Motor neuron (in vitro differentiated cells): Measurements from ENCODE around the gene MORF4L1. TPM values are rescaled to one million over a fixed set of nuclear protein-coding genes. Genes with fewer than 3 reads are reported as not detected.
"Not testable (repeated sequence)": the region's sequence is repeated elsewhere in the genome, so short reads cannot be mapped to it uniquely, and the experiment has no call there.

Experiments used
- ATAC-seq, 8 experiments: fragments of 200-7000 bp; cut with Tn5 transposase; replicated peaks in 6 of 8; 2 replicates each; pipeline ENCODE4 v1.8.0; 2021; ENCODE audit warnings: mild to moderate bottlenecking in 8 of 8, moderate library complexity in 8 of 8
- H3K27ac ChIP-seq, 2 donors: fragments of 250-450 bp; sonication (Bioruptor Pico); 2 replicates each; pipeline ENCODE4 v1.9.0; 2021; ENCODE audit warnings: antibody characterized with exemption in 2 of 2, mild to moderate bottlenecking in 2 of 2, moderate library complexity in 1 of 2
- H3K4me1 ChIP-seq, 2 donors: fragments of 250-450 bp; sonication (Bioruptor Pico); replicated peaks in 1 of 2; 2 replicates each; pipeline ENCODE4 v1.6.1; 2021; ENCODE audit warnings: antibody characterized with exemption in 2 of 2, mild to moderate bottlenecking in 2 of 2, moderate library complexity in 1 of 2
- H3K4me3 ChIP-seq, 5 donors: fragments of 250-450 bp; sonication (Bioruptor Pico); 2 replicates each; pipeline ENCODE4 v1.9.0; 2021; ENCODE audit warnings: antibody characterized with exemption in 5 of 5, mild to moderate bottlenecking in 5 of 5, moderate library complexity in 4 of 5
- WGBS, 10 experiments: fragments of 450-650 bp; shearing (Covaris generic); methylation state at CpG; one replicate each; pipeline ENCODE4 v1.0.0; 2022; 5-methylcytosine and 5-hydroxymethylcytosine counted together
- in situ Hi-C, 9 experiments: fragments of 400-800 bp; cut with MboI; loops; one replicate each; pipeline ENCODE4 v1.15.0; 2021; ENCODE audit warnings: low sequenced_read_pairs in 9 of 9, low pct_unique_long_range_greater_than_20kb in 2 of 9; ENCODE audit not compliant: unreplicated experiment in 9 of 9
- total RNA-seq, 8 experiments: library from RNA; unstranded; fragments of 300-600 nt; gene quantifications; 2 replicates each; pipeline versions ENCODE4 v1.2.3 to v1.2.4, GENCODE V29; 2022

The MORF4L1 gene, protein sequence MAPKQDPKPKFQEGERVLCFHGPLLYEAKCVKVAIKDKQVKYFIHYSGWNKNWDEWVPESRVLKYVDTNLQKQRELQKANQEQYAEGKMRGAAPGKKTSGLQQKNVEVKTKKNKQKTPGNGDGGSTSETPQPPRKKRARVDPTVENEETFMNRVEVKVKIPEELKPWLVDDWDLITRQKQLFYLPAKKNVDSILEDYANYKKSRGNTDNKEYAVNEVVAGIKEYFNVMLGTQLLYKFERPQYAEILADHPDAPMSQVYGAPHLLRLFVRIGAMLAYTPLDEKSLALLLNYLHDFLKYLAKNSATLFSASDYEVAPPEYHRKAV
- total RNA-seq, result 100 to 1,000 TPM; 249 to 703 (median 445) TPM

DNA sequence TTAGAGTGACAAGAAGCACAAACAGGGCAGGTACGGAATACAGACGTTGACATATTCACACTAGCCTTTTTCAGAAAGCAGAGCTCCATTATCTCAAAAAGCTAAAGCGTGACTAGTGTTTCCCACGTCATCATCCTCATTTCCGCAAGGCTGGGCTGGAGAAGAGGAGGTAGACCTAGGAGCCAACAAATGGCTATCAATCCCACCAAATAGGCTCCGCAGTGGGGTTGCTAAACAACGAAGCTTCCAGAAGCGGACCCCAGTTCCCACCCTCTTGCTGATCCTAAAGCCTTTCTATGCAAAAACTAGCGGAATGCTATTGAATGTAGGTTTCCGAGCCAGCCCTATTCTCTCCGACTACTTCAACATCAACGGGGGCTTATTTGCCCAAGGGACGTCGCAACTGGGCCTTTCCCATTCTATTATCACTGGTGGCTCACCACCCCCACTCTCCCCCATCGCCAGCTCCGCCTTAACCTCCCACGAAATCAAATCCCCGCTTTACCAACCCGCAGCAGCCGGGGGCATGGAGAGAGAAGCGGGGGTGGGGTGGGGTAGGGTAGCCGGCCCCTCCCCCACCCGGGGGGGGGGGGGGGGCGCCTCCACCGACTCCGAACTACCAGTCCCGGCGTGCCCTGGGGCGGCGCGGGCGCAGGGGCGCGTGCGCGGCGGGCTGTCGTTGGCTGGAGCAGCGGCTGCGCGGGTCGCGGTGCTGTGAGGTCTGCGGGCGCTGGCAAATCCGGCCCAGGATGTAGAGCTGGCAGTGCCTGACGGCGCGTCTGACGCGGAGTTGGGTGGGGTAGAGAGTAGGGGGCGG lies at the start of gene MORF4L1:
MORF4L1 (plus strand) TSS at position 736 of the 817 bp plus-strand sequence. CDS start 128 bp downstream, outside the sequence.
- Histone ChIP-seq H3K4me3 (peak within 1 kb of the TSS; percentile 90 to 98 (median 93)), H3K27ac (peak within 1 kb of the TSS; percentile 100), H3K4me1 (peaks cover 7 to 18% of the 10 kb centered on the region in 2 donors)
- 0 to 81% (median 45%) methylated on average over 1 to 10 of the region's 52 CpGs for WGBS, 10 experiments
- peak; percentile 72 to 94 (median 90) for ATAC-seq
- in situ Hi-C loops, result no loop called here

DNA sequence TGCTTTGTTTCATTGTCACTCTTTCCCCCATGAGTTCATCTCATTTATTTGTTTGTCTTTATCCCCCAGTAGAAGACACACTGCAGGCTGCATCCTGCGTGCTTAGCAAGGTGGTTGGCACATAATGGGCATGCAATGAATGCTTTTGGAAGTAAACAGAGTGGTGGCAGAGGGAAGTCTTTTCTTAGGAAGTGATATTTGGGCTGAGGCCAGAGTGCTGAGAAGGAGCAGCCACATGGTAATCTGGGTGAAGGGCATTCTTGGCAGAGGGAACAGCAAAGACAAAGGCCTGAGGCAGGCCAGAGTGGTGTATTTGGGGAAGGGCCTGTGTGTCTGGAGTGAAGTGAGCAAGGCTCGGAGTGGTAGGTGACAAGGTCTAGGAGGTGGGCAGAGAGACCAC lies 43.8 kb upstream of the MORF4L1 start:
- in situ Hi-C loops, result no loop called here
- WGBS, 10 experiments, result 71 to 100% (median 94%) methylated on average over 1 to 2 of the region's 2 CpGs; no CpG with 5 or more reads in 5 of the 10 experiments
- ATAC-seq, result peak in 1 of 8 experiments; percentile 47
- Histone ChIP-seq H3K4me3 (no peak overlapping the region), H3K4me1 (peaks cover 4 to 8% of the 10 kb centered on the region in 2 donors), H3K27ac (no peak overlapping the region)

- WGBS, 10 experiments, result 71 to 93% (median 86%) methylated on average over 5 to 20 of the region's 52 CpGs; no CpG with 5 or more reads in 6 of the 10 experiments
- no peak overlapping the region for H3K27ac ChIP-seq
- H3K4me3 ChIP-seq, result no peak overlapping the region
- peaks cover 0 to 2% of the 10 kb centered on the region in 2 donors for H3K4me1 ChIP-seq
- in situ Hi-C loops, result no loop called here
- peak in 2 of 8 experiments; percentile 44 to 51 for ATAC-seq
Observed at GRCh38 chr15:78830514-78831228, 42.0 kb upstream of the MORF4L1 start.

DNA sequence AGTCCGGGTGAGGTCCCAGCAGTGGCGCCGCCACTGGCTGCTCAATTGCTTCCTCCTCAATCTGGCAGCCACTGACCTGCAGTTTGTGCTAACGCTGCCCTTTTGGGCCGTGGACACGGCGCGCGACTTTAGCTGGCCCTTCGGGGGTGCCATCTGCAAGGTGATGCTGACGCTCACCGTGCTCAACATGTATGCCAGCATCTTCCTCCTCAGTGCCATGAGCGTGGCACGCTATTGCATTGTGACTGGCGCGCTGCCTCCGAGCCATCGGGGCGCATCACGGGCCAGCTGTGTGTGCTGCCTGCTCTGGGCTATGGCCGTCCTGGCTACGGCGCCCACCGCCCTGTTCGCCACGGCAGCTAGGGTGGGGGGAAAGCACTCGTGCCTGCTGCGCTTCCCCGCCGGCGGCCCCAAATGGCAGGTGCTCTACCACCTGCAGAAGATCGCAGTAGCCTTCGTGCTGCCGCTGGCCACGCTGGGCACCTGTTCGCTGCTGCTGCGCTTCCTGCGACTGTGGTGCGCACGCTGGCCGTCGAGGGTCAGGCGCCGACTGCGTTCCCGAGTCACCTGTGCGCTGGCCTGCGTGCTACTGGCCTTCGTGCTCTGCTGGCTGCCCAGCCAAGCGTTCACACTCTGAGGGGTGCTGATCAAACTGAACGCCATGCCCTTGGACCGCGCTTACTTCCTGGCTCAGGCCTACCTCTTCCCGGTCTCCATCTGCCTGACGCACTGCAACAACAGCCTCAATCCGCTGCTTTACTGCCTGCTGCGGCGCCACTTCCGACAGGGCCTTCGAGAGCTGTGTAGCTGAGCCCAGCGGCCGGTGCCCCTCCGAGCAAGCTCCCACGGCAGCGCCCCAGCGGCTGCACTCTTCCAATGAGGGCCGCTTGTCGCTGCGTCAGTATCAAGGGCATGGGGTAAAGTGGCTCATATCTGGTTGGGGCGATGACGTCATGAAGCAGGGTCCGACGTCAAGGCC lies 41.2 kb upstream of the MORF4L1 start:
- in situ Hi-C loops, result no loop called here
- H3K27ac ChIP-seq, result no peak overlapping the region
- no peak overlapping the region for H3K4me3 ChIP-seq
- ATAC-seq, result no peak
- WGBS, 10 experiments, result 59 to 100% (median 91%) methylated on average over 2 to 25 of the region's 73 CpGs; no CpG with 5 or more reads in 3 of the 10 experiments
- no peaks in the 10 kb centered on the region for H3K4me1 ChIP-seq

DNA sequence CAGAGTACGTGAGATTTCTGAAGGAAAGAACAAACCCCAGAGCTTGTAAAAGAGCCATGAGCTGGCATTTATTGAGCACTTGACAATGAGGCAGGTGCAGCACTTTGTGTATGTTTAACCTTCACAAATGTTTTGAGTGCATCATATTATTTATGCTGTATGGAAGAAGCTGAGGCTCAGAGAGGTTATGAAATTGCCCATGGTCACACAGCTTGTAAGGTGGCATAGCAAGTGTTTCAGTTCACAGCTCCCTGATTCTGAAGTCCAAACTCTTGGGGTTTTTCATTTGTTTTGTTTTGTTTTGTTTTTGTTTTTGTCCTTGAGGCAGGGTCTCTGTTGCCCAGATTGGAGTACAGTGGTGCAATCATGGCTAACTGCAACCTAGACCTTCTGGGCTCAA lies 36.4 kb upstream of the MORF4L1 start:
- Histone ChIP-seq H3K27ac (no peak overlapping the region), H3K4me3 (no peak overlapping the region), H3K4me1 (peaks cover 9 to 10% of the 10 kb centered on the region in 2 donors)
- ATAC-seq, result no peak
- in situ Hi-C loops, result no loop called here
- 25 to 100% (median 84%) methylated on average over 1 of the region's 1 CpG; no CpG with 5 or more reads in 4 of the 10 experiments for WGBS, 10 experiments

GRCh38 chr15:78837131-78837530 lies 35.6 kb upstream of the MORF4L1 start:
- no peak for ATAC-seq
- Histone ChIP-seq H3K4me1 (peaks cover 12% of the 10 kb centered on the region in 2 donors), H3K27ac (no peak overlapping the region), H3K4me3 (no peak overlapping the region)
- 50 to 86% (median 60%) methylated on average over 1 to 2 of the region's 2 CpGs; no CpG with 5 or more reads in 7 of the 10 experiments for WGBS, 10 experiments
- in situ Hi-C loops, result no loop called here

GRCh38 chr15:78837543-78837942 lies 35.1 kb upstream of the MORF4L1 start:
- 67 to 89% (median 78%) methylated on average over 1 to 3 of the region's 8 CpGs; no CpG with 5 or more reads in 6 of the 10 experiments for WGBS, 10 experiments
- peaks cover 12% of the 10 kb centered on the region in 2 donors for H3K4me1 ChIP-seq
- H3K4me3 ChIP-seq, result no peak overlapping the region
- no peak overlapping the region for H3K27ac ChIP-seq
- in situ Hi-C loops, result no loop called here
- no peak for ATAC-seq

GRCh38 chr15:78838489-78838888 lies 34.2 kb upstream of the MORF4L1 start:
- 10 to 89% (median 80%) methylated on average over 1 to 3 of the region's 3 CpGs; no CpG with 5 or more reads in 3 of the 10 experiments for WGBS, 10 experiments
- H3K4me3 ChIP-seq, result no peak overlapping the region
- no peak for ATAC-seq
- H3K4me1 ChIP-seq, result peaks cover 12% of the 10 kb centered on the region in 2 donors
- in situ Hi-C loops, result no loop called here
- no peak overlapping the region for H3K27ac ChIP-seq

- H3K4me3 ChIP-seq, ATAC-seq, H3K27ac ChIP-seq, in situ Hi-C loops: not testable (repeated sequence)
- H3K4me1 ChIP-seq, result peaks cover 12% of the 10 kb centered on the region in 2 donors
- WGBS, 10 experiments, result 50 to 96% (median 81%) methylated on average over 1 to 6 of the region's 6 CpGs; no CpG with 5 or more reads in 2 of the 10 experiments
Observed at GRCh38 chr15:78839151-78839550, 33.5 kb upstream of the MORF4L1 start.

DNA sequence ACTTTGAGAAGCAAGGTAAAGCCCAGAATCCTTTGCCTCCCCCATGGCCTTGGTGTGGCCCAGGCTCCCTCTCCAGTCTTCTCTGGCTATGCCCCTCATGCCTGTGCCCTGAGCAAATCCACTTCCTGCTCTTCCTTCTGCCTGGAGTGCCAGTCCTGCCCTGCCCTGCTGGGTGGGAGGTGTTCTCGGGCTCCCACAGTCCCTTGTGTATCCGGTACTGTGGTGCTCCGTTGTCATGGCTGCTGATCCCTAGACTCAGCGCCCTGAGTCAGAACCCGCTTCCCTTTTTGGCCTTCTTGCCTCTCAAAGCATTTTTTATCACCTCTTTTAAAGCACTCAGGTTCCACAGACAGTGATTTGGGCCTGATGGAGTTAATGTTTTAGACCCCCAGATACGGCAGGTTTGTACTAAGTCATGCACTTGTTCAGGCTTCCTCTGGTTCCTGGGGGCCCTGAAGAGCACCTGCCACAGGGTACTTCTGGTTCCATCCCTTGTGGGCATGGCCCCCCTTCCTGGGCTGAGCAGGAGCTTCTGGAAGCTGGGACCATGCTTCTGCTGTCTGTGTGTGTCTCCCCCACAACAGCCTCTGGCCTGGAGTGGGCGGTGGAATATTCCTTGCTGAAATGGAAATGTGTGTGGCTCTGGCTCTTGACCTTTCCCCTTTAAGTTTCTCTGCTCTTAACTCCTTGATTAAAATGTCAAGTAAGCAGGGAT lies 31.9 kb upstream of the MORF4L1 start:
- WGBS, 10 experiments, result 38 to 92% (median 76%) methylated on average over 1 to 4 of the region's 7 CpGs; no CpG with 5 or more reads in 3 of the 10 experiments
- Histone ChIP-seq H3K4me1 (peaks cover 12% of the 10 kb centered on the region in 2 donors), H3K4me3 (no peak overlapping the region), H3K27ac (peak overlapping the region; percentile 25 to 39)
- peak in 7 of 8 experiments; percentile 29 to 77 (median 41) for ATAC-seq
- in situ Hi-C loops, result no loop called here

GRCh38 chr15:78841376-78841706 lies 31.3 kb upstream of the MORF4L1 start:
- H3K4me1 ChIP-seq, result peaks cover 12% of the 10 kb centered on the region in 2 donors
- peak in 4 of 8 experiments; percentile 25 to 61 (median 42) for ATAC-seq
- no peak overlapping the region for H3K27ac ChIP-seq
- in situ Hi-C loops, result no loop called here
- WGBS, 10 experiments, result 43 to 81% (median 58%) methylated on average over 1 to 2 of the region's 3 CpGs; no CpG with 5 or more reads in 6 of the 10 experiments
- H3K4me3 ChIP-seq, result no peak overlapping the region
